HepG2 (cell line): ENCODE data around the gene PLCXD1. TPM values are rescaled to one million over a fixed set of nuclear protein-coding genes. Genes with fewer than 3 reads are reported as not detected.

Experiments
- ATAC-seq: fragments of 200-7000 bp; cut with Tn5 transposase; 3 replicates; pipeline ENCODE4 v1.9.1; 2020; ENCODE audit warnings: mild to moderate bottlenecking, moderate library complexity
- BruUV-seq: library from RNA; stranded (reverse); fragments of 400-500 nt; replicated peaks from 2 replicates; lab custom pipeline; 2021; lab: Mats Ljungman, UMichigan
- CTCF ChIA-PET: fragments of 300-600 bp; formaldehyde crosslinking; extraction: SDS; loops from one replicate; lab custom pipeline; 2021; ENCODE audit warnings: low total read pairs, inconsistent platforms, low intra/inter-chr PET ratio; lab: Yijun Ruan, JAX
- POLR2A ChIA-PET: fragments of 350-600 bp; sonication (Branson Sonifier 250); formaldehyde crosslinking; loops from one replicate; lab custom pipeline; 2020; ENCODE audit warnings: antibody characterized with exemption, inconsistent platforms; lab: Yijun Ruan, JAX
- DNase-seq: peaks from one replicate; pipeline ENCODE4 v3.0.0-alpha.2; 2015; ENCODE audit warnings: low spot score
- FAIRE-seq: peaks from 3 replicates; lab custom pipeline; 2011; peaks lifted over from hg19 to GRCh38; lab: Jason Lieb, UNC
- H2AFZ ChIP-seq: one replicate; pipeline ENCODE4 v1.6.1; 2011; ENCODE audit warnings: low read length, inconsistent platforms
- H3K27ac ChIP-seq: fragments of 300-600 bp; 3 replicates; pipeline ENCODE4 v1.8.0; 2011; ENCODE audit warnings: mixed run types, mild to moderate bottlenecking, mixed read lengths, low read length, inconsistent platforms; ENCODE audit not compliant: insufficient read depth; ENCODE audit errors: extremely low read length
- H3K27me3 ChIP-seq, 2 experiments: fragments of 200-600 bp in 1 of 2; 2 replicates in 1 of 2; 3 replicates in 1 of 2; pipeline versions ENCODE4 v1.6.0 to v1.8.0; 2011; ENCODE audit warnings: low read length in 2 of 2, mild to moderate bottlenecking in 2 of 2, moderate library complexity in 2 of 2, inconsistent platforms in 1 of 2; ENCODE audit not compliant: insufficient read depth in 2 of 2, control insufficient read depth in 1 of 2
- H3K36me3 ChIP-seq, 2 experiments: fragments of 200-600 bp in 1 of 2; replicated peaks in 1 of 2; 2 replicates in 1 of 2; 3 replicates in 1 of 2; pipeline versions ENCODE4 v1.5.1 to v1.8.0; 2011; ENCODE audit warnings: low read length in 2 of 2, inconsistent platforms in 1 of 2; ENCODE audit not compliant: insufficient read depth in 2 of 2, control insufficient read depth in 1 of 2
- H3K4me1 ChIP-seq: 2 replicates; pipeline ENCODE4 v1.5.1; 2012; ENCODE audit warnings: low read length, inconsistent platforms; ENCODE audit not compliant: insufficient read depth
- H3K4me2 ChIP-seq: 2 replicates; pipeline ENCODE4 v1.6.0; 2011; ENCODE audit warnings: low read depth, low read length, inconsistent platforms
- H3K4me3 ChIP-seq, 3 experiments: fragments of 200-600 bp in 1 of 3; sonication (generic), shearing (Covaris generic) in 1 of 3; replicated peaks in 1 of 3; 2 replicates each; pipeline ENCODE4 v1.5.1; 2011 to 2016; ENCODE audit warnings: low read length in 3 of 3, inconsistent platforms in 2 of 3, low read depth in 2 of 3, mild to moderate bottlenecking in 2 of 3, control low read depth in 1 of 3, mixed read lengths in 1 of 3; ENCODE audit not compliant: insufficient read depth in 1 of 3
- H3K79me2 ChIP-seq: one replicate; pipeline ENCODE4 v1.6.1; 2011; ENCODE audit warnings: low read length, inconsistent platforms; ENCODE audit not compliant: insufficient read depth
- H3K9ac ChIP-seq: 2 replicates; pipeline ENCODE4 v1.6.0; 2011; ENCODE audit warnings: mild to moderate bottlenecking, low read depth, low read length, inconsistent platforms; ENCODE audit not compliant: insufficient read depth
- H3K9me3 ChIP-seq: 2 replicates; pipeline ENCODE4 v1.5.1; 2012; ENCODE audit warnings: mild to moderate bottlenecking, low read length
- H4K20me1 ChIP-seq: 2 replicates; pipeline ENCODE4 v1.6.0; 2011; ENCODE audit warnings: inconsistent platforms, mild to moderate bottlenecking, low read length, moderate library complexity; ENCODE audit not compliant: insufficient read depth
- BRCA1 ChIP-seq: sonication (generic); formaldehyde crosslinking; IDR thresholded peaks from 2 replicates; pipeline ENCODE4 v1.4.0; 2020; ENCODE audit warnings: missing genetic modification reagents
- EZH2 ChIP-seq: conservative IDR thresholded peaks from 2 replicates; pipeline ENCODE4 v1.6.1; 2012; ENCODE audit warnings: mild to moderate bottlenecking, low read depth, low read length, moderate library complexity
- HNRNPK ChIP-seq: fragments of 200-400 bp; formaldehyde crosslinking; IDR thresholded peaks from 2 replicates; pipeline ENCODE4 v1.6.1; 2018; ENCODE audit warnings: low read length, low read depth, moderate library complexity, mild to moderate bottlenecking; ENCODE audit not compliant: poor library complexity, severe bottlenecking
- MBD4 ChIP-seq: IDR thresholded peaks from 2 replicates; pipeline ENCODE4 v1.6.1; 2012; ENCODE audit warnings: low read length, inconsistent platforms, borderline replicate concordance
- NFATC3 ChIP-seq: sonication (generic); formaldehyde crosslinking; IDR thresholded peaks from 2 replicates; pipeline ENCODE4 v1.5.1; 2020; ENCODE audit warnings: mild to moderate bottlenecking, missing genetic modification reagents
- PCBP1 ChIP-seq: fragments of 200-400 bp; formaldehyde crosslinking; IDR thresholded peaks from 2 replicates; pipeline ENCODE4 v1.6.1; 2017; ENCODE audit warnings: mild to moderate bottlenecking, low read depth, low read length, borderline replicate concordance
- RAD21 ChIP-seq: fragments of 450-650 bp; formaldehyde crosslinking; IDR thresholded peaks from 2 replicates; pipeline ENCODE4 v1.5.0; 2020; ENCODE audit warnings: mild to moderate bottlenecking
- ZNF552 ChIP-seq: sonication (generic); formaldehyde crosslinking; IDR thresholded peaks from 2 replicates; pipeline ENCODE4 v1.9.0; 2022; ENCODE audit warnings: missing genetic modification reagents, mild to moderate bottlenecking, borderline replicate concordance
- ZNF644 ChIP-seq: IDR thresholded peaks from 2 replicates; pipeline ENCODE4 v1.6.1; 2016; ENCODE audit warnings: low read depth
- ZNF678 ChIP-seq: sonication (generic); formaldehyde crosslinking; IDR thresholded peaks from 2 replicates; pipeline ENCODE4 v1.4.0; 2020; ENCODE audit warnings: mild to moderate bottlenecking, missing genetic modification reagents
- WGBS: methylation state at CpG from one replicate; pipeline ENCODE4 v1.1.6; 2017; ENCODE audit warnings: low lambda C conversion rate; 5-methylcytosine and 5-hydroxymethylcytosine counted together
- in situ Hi-C: cut with HindIII; loops from 2 replicates; pipeline ENCODE4 v1.10.0; 2017; ENCODE audit warnings: low pct_unique_long_range_greater_than_20kb; ENCODE audit not compliant: extremely low pct_ligation_motif_present
- intact Hi-C: fragments of 100-400 bp; cut with micrococcal nuclease; formaldehyde crosslinking; loops from one replicate; pipeline ENCODE4 v1.10.0; 2022; ENCODE audit not compliant: unreplicated experiment
- polyA plus RNA-seq, 8 experiments: library from polyadenylated mRNA; depleted of rRNA in 3 of 8; stranded (reverse) in 7 of 8; unstranded in 1 of 8; fragments of >200 nt; fragmentation: Illumina TruSeq in 4 of 8; extraction: Trizol in 4 of 8; gene quantifications; 2 replicates each; pipeline versions ENCODE4 v1.2.1 to v1.2.3, GENCODE V29; 2011 to 2016; ENCODE audit warnings: low read depth in 4 of 8, missing spikeins in 1 of 8, mixed read lengths in 1 of 8; ENCODE audit not compliant: insufficient read depth in 1 of 8
- total RNA-seq, 5 experiments: library from RNA; depleted of rRNA; stranded (reverse); fragments of >200 nt; fragmentation: Illumina TruSeq; extraction: Trizol; gene quantifications; 2 replicates each; pipeline ENCODE4 v1.2.3, GENCODE V29; 2016; ENCODE audit warnings: low read depth in 1 of 5
- TF ChIP-seq, protein P1 (sequence below): sonication (generic); formaldehyde crosslinking; IDR thresholded peaks from 2 replicates; pipeline ENCODE4 v1.9.0; 2021; ENCODE audit warnings: missing genetic modification reagents, mild to moderate bottlenecking, borderline replicate concordance
- TF ChIP-seq, protein P2 (sequence below): sonication (generic); formaldehyde crosslinking; IDR thresholded peaks from 2 replicates; pipeline ENCODE4 v1.4.0; 2020; ENCODE audit warnings: missing genetic modification reagents
- TF ChIP-seq, protein P3 (sequence below): fragments of 450-650 bp; IDR thresholded peaks from 2 replicates; pipeline ENCODE4 v1.6.1; 2016
- TF ChIP-seq, protein P4 (sequence below): sonication (generic); formaldehyde crosslinking; IDR thresholded peaks from 2 replicates; pipeline ENCODE4 v1.4.0; 2020; ENCODE audit warnings: missing genetic modification reagents
- TF ChIP-seq, protein P5 (sequence below): IDR thresholded peaks from 2 replicates; pipeline ENCODE4 v1.6.1; 2016; ENCODE audit warnings: mild to moderate bottlenecking

Gene PLCXD1
- total and polyA plus RNA-seq, 2 of the 13 experiments (the other 11 are each of a cell fraction or from before 2014, with no cell fraction given): 87.7 to 153 TPM

DNA sequence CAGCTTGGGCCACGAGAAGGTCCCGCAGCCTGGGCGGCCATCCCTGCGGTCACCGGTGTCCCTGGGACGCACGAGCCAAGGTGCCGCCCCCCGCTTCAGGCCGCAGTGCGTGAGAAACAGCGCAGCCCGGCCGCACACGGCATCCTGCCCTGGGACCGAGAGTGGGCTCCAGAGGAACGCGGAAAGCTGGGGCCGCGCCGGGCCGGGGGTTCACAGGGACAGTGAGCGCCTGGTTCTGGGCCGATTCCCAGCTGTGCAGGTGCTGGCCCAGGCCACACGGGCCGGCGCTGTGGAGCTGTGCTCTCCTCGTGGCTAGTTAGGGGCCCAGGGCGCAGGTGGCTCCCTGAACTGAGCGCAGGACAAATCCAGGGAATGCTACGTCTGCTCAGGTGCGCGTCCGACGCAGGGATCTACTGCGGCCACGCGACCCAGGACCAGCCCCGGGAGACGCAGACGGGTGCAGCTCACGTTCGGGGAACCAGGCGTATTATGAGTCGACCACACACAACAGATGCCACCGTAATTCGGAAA is 63.3 kb downstream of the PLCXD1 start:
- Histone ChIP-seq H3K27me3 (no peaks in the 10 kb centered on the region), H4K20me1 (no peaks in the 10 kb centered on the region), H3K79me2 (no peaks in the 10 kb centered on the region), H3K4me1 (0 out of 2 replicates have a peak, but pooled peaks cover under 1% of the 10 kb centered on the region), H3K9ac (no peak overlapping the region), H3K36me3 (peaks cover 0 to 7% of the 10 kb centered on the region in 2 experiments; a peak in 2 of 5 replicates), H3K4me2 (no peak overlapping the region), H3K9me3 (no peaks in the 10 kb centered on the region), H3K27ac (no peak overlapping the region), H2AFZ (no peak overlapping the region), H3K4me3 (no peak overlapping the region)
- no peak for FAIRE-seq
- in situ Hi-C loops (no loop called here), intact Hi-C loops (no loop called here)
- ChIA-PET CTCF (no interaction called here), POLR2A (no interaction called here)
- no peak for ATAC-seq
- no peak for DNase-seq
- no TSS peak for BruUV-seq
- 98% methylated on average over 35 of the region's 47 CpGs for WGBS
- TF ChIP-seq, protein P1, sequence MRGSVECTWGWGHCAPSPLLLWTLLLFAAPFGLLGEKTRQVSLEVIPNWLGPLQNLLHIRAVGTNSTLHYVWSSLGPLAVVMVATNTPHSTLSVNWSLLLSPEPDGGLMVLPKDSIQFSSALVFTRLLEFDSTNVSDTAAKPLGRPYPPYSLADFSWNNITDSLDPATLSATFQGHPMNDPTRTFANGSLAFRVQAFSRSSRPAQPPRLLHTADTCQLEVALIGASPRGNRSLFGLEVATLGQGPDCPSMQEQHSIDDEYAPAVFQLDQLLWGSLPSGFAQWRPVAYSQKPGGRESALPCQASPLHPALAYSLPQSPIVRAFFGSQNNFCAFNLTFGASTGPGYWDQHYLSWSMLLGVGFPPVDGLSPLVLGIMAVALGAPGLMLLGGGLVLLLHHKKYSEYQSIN (CRISPR knock-in tag): no peak
- TF ChIP-seq ZNF678 (CRISPR knock-in tag) (no peak), NFATC3 (CRISPR knock-in tag) (no peak), HNRNPK (no peak), ZNF552 (no peak), BRCA1 (no peak), PCBP1 (no peak), RAD21 (CRISPR knock-in tag) (no peak), ZNF644 (CRISPR knock-in tag) (no peak), MBD4 (no peak), EZH2 (no peak)
- TF ChIP-seq, protein P2, sequence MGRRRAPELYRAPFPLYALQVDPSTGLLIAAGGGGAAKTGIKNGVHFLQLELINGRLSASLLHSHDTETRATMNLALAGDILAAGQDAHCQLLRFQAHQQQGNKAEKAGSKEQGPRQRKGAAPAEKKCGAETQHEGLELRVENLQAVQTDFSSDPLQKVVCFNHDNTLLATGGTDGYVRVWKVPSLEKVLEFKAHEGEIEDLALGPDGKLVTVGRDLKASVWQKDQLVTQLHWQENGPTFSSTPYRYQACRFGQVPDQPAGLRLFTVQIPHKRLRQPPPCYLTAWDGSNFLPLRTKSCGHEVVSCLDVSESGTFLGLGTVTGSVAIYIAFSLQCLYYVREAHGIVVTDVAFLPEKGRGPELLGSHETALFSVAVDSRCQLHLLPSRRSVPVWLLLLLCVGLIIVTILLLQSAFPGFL (CRISPR knock-in tag): no peak
- TF ChIP-seq, protein P3, sequence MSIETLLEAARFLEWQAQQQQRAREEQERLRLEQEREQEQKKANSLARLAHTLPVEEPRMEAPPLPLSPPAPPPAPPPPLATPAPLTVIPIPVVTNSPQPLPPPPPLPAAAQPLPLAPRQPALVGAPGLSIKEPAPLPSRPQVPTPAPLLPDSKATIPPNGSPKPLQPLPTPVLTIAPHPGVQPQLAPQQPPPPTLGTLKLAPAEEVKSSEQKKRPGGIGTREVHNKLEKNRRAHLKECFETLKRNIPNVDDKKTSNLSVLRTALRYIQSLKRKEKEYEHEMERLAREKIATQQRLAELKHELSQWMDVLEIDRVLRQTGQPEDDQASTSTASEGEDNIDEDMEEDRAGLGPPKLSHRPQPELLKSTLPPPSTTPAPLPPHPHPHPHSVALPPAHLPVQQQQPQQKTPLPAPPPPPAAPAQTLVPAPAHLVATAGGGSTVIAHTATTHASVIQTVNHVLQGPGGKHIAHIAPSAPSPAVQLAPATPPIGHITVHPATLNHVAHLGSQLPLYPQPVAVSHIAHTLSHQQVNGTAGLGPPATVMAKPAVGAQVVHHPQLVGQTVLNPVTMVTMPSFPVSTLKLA: no peak
- TF ChIP-seq, protein P4, sequence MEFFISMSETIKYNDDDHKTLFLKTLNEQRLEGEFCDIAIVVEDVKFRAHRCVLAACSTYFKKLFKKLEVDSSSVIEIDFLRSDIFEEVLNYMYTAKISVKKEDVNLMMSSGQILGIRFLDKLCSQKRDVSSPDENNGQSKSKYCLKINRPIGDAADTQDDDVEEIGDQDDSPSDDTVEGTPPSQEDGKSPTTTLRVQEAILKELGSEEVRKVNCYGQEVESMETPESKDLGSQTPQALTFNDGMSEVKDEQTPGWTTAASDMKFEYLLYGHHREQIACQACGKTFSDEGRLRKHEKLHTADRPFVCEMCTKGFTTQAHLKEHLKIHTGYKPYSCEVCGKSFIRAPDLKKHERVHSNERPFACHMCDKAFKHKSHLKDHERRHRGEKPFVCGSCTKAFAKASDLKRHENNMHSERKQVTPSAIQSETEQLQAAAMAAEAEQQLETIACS: no peak
- TF ChIP-seq, protein P5, sequence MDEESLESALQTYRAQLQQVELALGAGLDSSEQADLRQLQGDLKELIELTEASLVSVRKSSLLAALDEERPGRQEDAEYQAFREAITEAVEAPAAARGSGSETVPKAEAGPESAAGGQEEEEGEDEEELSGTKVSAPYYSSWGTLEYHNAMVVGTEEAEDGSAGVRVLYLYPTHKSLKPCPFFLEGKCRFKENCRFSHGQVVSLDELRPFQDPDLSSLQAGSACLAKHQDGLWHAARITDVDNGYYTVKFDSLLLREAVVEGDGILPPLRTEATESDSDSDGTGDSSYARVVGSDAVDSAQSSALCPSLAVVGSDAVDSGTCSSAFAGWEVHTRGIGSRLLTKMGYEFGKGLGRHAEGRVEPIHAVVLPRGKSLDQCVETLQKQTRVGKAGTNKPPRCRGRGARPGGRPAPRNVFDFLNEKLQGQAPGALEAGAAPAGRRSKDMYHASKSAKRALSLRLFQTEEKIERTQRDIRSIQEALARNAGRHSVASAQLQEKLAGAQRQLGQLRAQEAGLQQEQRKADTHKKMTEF: no peak
